Trophoblast cell (in vitro differentiated cells and primary cell): ENCODE measurements around the gene ACAD9.
"Not testable (repeated sequence)": the region's sequence is repeated elsewhere in the genome, so short reads cannot be mapped to it uniquely, and the experiment has no call there.

Source experiments
- DNase-seq, 2 donors: peaks; one replicate each; pipeline ENCODE4 v3.0.0-alpha.2; 2016
- H2AFZ ChIP-seq: 2 replicates; pipeline ENCODE4 v1.6.1; 2013; ENCODE audit warnings: low read length, moderate library complexity, mild to moderate bottlenecking; ENCODE audit not compliant: insufficient read depth, poor library complexity
- H2AK5ac ChIP-seq: 2 replicates; pipeline ENCODE4 v1.6.1; 2013; ENCODE audit warnings: mild to moderate bottlenecking, low read length
- H2BK120ac ChIP-seq: 2 replicates; pipeline ENCODE4 v1.6.1; 2013; ENCODE audit warnings: low read length, mild to moderate bottlenecking, moderate library complexity; ENCODE audit not compliant: insufficient read depth, poor library complexity
- H2BK12ac ChIP-seq: 2 replicates; pipeline ENCODE4 v1.6.1; 2013; ENCODE audit warnings: mild to moderate bottlenecking, low read length, moderate library complexity
- H2BK5ac ChIP-seq: 2 replicates; pipeline ENCODE4 v1.6.1; 2013; ENCODE audit warnings: low read length, low read depth, moderate library complexity, mild to moderate bottlenecking; ENCODE audit not compliant: poor library complexity
- H3K14ac ChIP-seq: 2 replicates; pipeline ENCODE4 v1.6.1; 2013; ENCODE audit warnings: mild to moderate bottlenecking, low read length
- H3K18ac ChIP-seq: 2 replicates; pipeline ENCODE4 v1.6.1; 2013; ENCODE audit warnings: mild to moderate bottlenecking, low read length
- H3K23ac ChIP-seq: 2 replicates; pipeline ENCODE4 v1.6.1; 2013; ENCODE audit warnings: low read length
- H3K27ac ChIP-seq: 2 replicates; pipeline ENCODE4 v1.5.1; 2013; ENCODE audit warnings: low read depth, mild to moderate bottlenecking, inconsistent platforms, low read length, moderate library complexity
- H3K27me3 ChIP-seq: 2 replicates; pipeline ENCODE4 v1.6.1; 2013; ENCODE audit warnings: inconsistent platforms, mild to moderate bottlenecking, low read length, moderate library complexity; ENCODE audit not compliant: insufficient read depth
- H3K36me3 ChIP-seq, 2 experiments: 1 replicate in 1 of 2; 2 replicates in 1 of 2; pipeline ENCODE4 v1.6.1; 2013; ENCODE audit warnings: low read length in 2 of 2, mild to moderate bottlenecking in 2 of 2, moderate library complexity in 1 of 2; ENCODE audit not compliant: insufficient read depth in 2 of 2, control insufficient read depth in 1 of 2
- H3K4ac ChIP-seq: 2 replicates; pipeline ENCODE4 v1.6.1; 2013; ENCODE audit warnings: low read depth, mild to moderate bottlenecking, low read length, moderate library complexity
- H3K4me1 ChIP-seq, 2 experiments: 1 replicate in 1 of 2; 2 replicates in 1 of 2; pipeline ENCODE4 v1.6.1; 2013; ENCODE audit warnings: low read length in 2 of 2, mild to moderate bottlenecking in 2 of 2, moderate library complexity in 1 of 2; ENCODE audit not compliant: insufficient read depth in 2 of 2, control insufficient read depth in 1 of 2
- H3K4me2 ChIP-seq: 2 replicates; pipeline ENCODE4 v1.6.1; 2013; ENCODE audit warnings: inconsistent platforms, mild to moderate bottlenecking, low read length, moderate library complexity
- H3K4me3 ChIP-seq: 2 replicates; pipeline ENCODE4 v1.5.1; 2013; ENCODE audit warnings: mild to moderate bottlenecking, low read depth, low read length, inconsistent platforms
- H3K79me1 ChIP-seq: one replicate; pipeline ENCODE4 v1.6.1; 2013; ENCODE audit warnings: low read length
- H3K79me2 ChIP-seq: 2 replicates; pipeline ENCODE4 v1.6.1; 2013; ENCODE audit warnings: low read length, mild to moderate bottlenecking; ENCODE audit not compliant: control insufficient read depth, insufficient read depth, poor library complexity
- H3K9ac ChIP-seq: 2 replicates; pipeline ENCODE4 v1.6.1; 2013; ENCODE audit warnings: mild to moderate bottlenecking, low read length
- H3K9me3 ChIP-seq: 2 replicates; pipeline ENCODE4 v1.6.1; 2013; ENCODE audit warnings: low read depth, mild to moderate bottlenecking, control low read depth, inconsistent platforms, low read length; ENCODE audit not compliant: insufficient read depth
- H4K12ac ChIP-seq: 2 replicates; pipeline ENCODE4 v1.6.1; 2013; ENCODE audit warnings: low read depth, mild to moderate bottlenecking, low read length, moderate library complexity
- H4K8ac ChIP-seq: 2 replicates; pipeline ENCODE4 v1.6.1; 2013; ENCODE audit warnings: low read depth, mild to moderate bottlenecking, low read length, moderate library complexity
- H4K91ac ChIP-seq: one replicate; pipeline ENCODE4 v1.6.1; 2013; ENCODE audit warnings: low read depth, mild to moderate bottlenecking, low read length, moderate library complexity
- WGBS: extraction: QIAGEN DNeasy Blood & Tissue Kit; methylation state at CpG from one replicate; pipeline ENCODE4 v1.1.7; 2013; ENCODE audit warnings: missing lambda C conversion rate; ENCODE audit not compliant: insufficient read length, insufficient coverage; ENCODE audit errors: extremely low coverage; 5-methylcytosine and 5-hydroxymethylcytosine counted together

ACAD9 gene

GRCh38 chr3:128878556-128879124, 780 bp upstream of the ACAD9 start:
- H3K4me1 ChIP-seq, result peaks cover 8 to 15% of the 10 kb centered on the region in 2 experiments
- H2AK5ac ChIP-seq, result peak overlapping the region; percentile 52
- peaks cover 12% of the 10 kb centered on the region for H3K79me1 ChIP-seq
- H2BK12ac ChIP-seq, result no peak overlapping the region
- H2AFZ ChIP-seq, result peak overlapping the region; percentile 56
- peak overlapping the region; percentile 80 for H3K9ac ChIP-seq
- peak overlapping the region; percentile 92 for H4K8ac ChIP-seq
- H3K18ac ChIP-seq, result peak overlapping the region; percentile 63
- peak overlapping the region; percentile 90 for H2BK5ac ChIP-seq
- H3K4me2 ChIP-seq, result peak overlapping the region; percentile 66
- no peak overlapping the region for H3K23ac ChIP-seq
- peak overlapping the region; percentile 81 for H3K14ac ChIP-seq
- H3K9me3 ChIP-seq, result no peaks in the 10 kb centered on the region
- H3K4ac ChIP-seq, result peak overlapping the region; percentile 29
- H4K12ac ChIP-seq, result peak overlapping the region; percentile 90
- peak overlapping the region; percentile 85 for H3K27ac ChIP-seq
- peak overlapping the region; percentile 91 for H4K91ac ChIP-seq
- peak overlapping the region; percentile 64 for H3K4me3 ChIP-seq
- WGBS, result no CpG with 5 or more reads among the region's 14 CpGs
- peaks cover 11% of the 10 kb centered on the region for H3K79me2 ChIP-seq
- no peaks in the 10 kb centered on the region for H3K27me3 ChIP-seq
- H2BK120ac ChIP-seq, result peak overlapping the region; percentile 95
- H3K36me3 ChIP-seq, result peaks cover under 1 to 2% of the 10 kb centered on the region in 2 experiments
- DNase-seq, result peak; percentile 47 to 63

- no CpG with 5 or more reads among the region's 6 CpGs for WGBS
- Histone ChIP-seq H3K9me3 (no peaks in the 10 kb centered on the region), H3K18ac (peak overlapping the region; percentile 95), H2BK12ac (no peak overlapping the region), H3K9ac (peak overlapping the region; percentile 78), H2BK120ac (peak overlapping the region; percentile 74), H2AK5ac (peak overlapping the region; percentile 31), H3K14ac (peak overlapping the region; percentile 93), H4K12ac (peak overlapping the region; percentile 95), H3K23ac (no peak overlapping the region), H2AFZ (peak overlapping the region; percentile 95), H3K27ac (peak overlapping the region; percentile 5), H3K4me1 (peaks cover 8 to 15% of the 10 kb centered on the region in 2 experiments), H2BK5ac (peak overlapping the region; percentile 85), H3K4ac (peak overlapping the region; percentile 89), H3K36me3 (peaks cover 3 to 7% of the 10 kb centered on the region in 2 experiments), H3K4me3 (peak overlapping the region; percentile 92), H3K4me2 (peak overlapping the region; percentile 68), H4K91ac (peak overlapping the region; percentile 87), H3K79me1 (peaks cover 12% of the 10 kb centered on the region), H3K27me3 (no peaks in the 10 kb centered on the region), H3K79me2 (peaks cover 11% of the 10 kb centered on the region), H4K8ac (peak overlapping the region; percentile 98)
- DNase-seq, result peak; percentile 52 to 67
These were observed 571 bp downstream of the ACAD9 start for GRCh38 chr3:128879991-128880390.

GRCh38 chr3:128880455-128880854, 1.0 kb downstream of the ACAD9 start:
- not testable (repeated sequence) for H3K27me3 ChIP-seq, H4K91ac ChIP-seq, H2AK5ac ChIP-seq, H2BK5ac ChIP-seq, H2BK12ac ChIP-seq, H3K18ac ChIP-seq, H2AFZ ChIP-seq, H3K9ac ChIP-seq, H3K27ac ChIP-seq, H3K23ac ChIP-seq, H2BK120ac ChIP-seq, H3K4me3 ChIP-seq, H3K14ac ChIP-seq, H3K9me3 ChIP-seq, H4K8ac ChIP-seq, DNase-seq, H4K12ac ChIP-seq, H3K36me3 ChIP-seq
- H3K79me1 ChIP-seq, result peaks cover 12% of the 10 kb centered on the region
- H3K4me2 ChIP-seq, result peak overlapping the region; percentile 68
- H3K4me1 ChIP-seq, result peaks cover 8 to 15% of the 10 kb centered on the region in 2 experiments
- peak overlapping the region; percentile 89 for H3K4ac ChIP-seq
- no CpG with 5 or more reads among the region's 12 CpGs for WGBS
- H3K79me2 ChIP-seq, result peaks cover 11% of the 10 kb centered on the region

GRCh38 chr3:128881576-128881975, 2.2 kb downstream of the ACAD9 start:
- peaks cover 11% of the 10 kb centered on the region for H3K79me2 ChIP-seq
- H3K9ac ChIP-seq, result no peak overlapping the region
- H3K14ac ChIP-seq, result no peak overlapping the region
- H2BK120ac ChIP-seq, result no peak overlapping the region
- no peak overlapping the region for H4K12ac ChIP-seq
- peak; percentile 82 to 94 for DNase-seq
- H3K79me1 ChIP-seq, result peaks cover 12% of the 10 kb centered on the region
- H3K4me1 ChIP-seq, result peaks cover 8 to 15% of the 10 kb centered on the region in 2 experiments
- WGBS, result no CpG with 5 or more reads among the region's 6 CpGs
- H3K23ac ChIP-seq, result no peak overlapping the region
- no peak overlapping the region for H3K4me3 ChIP-seq
- H3K27ac ChIP-seq, result no peak overlapping the region
- no peaks in the 10 kb centered on the region for H3K9me3 ChIP-seq
- peak overlapping the region; percentile 64 for H3K4ac ChIP-seq
- H3K18ac ChIP-seq, result no peak overlapping the region
- no peak overlapping the region for H2BK5ac ChIP-seq
- H3K27me3 ChIP-seq, result no peaks in the 10 kb centered on the region
- H4K8ac ChIP-seq, result no peak overlapping the region
- H3K4me2 ChIP-seq, result no peak overlapping the region
- H2AK5ac ChIP-seq, result no peak overlapping the region
- peaks cover 9 to 10% of the 10 kb centered on the region in 2 experiments for H3K36me3 ChIP-seq
- H2AFZ ChIP-seq, result no peak overlapping the region
- no peak overlapping the region for H4K91ac ChIP-seq
- no peak overlapping the region for H2BK12ac ChIP-seq
